ENCODE results near the gene HTR6.

DNA sequence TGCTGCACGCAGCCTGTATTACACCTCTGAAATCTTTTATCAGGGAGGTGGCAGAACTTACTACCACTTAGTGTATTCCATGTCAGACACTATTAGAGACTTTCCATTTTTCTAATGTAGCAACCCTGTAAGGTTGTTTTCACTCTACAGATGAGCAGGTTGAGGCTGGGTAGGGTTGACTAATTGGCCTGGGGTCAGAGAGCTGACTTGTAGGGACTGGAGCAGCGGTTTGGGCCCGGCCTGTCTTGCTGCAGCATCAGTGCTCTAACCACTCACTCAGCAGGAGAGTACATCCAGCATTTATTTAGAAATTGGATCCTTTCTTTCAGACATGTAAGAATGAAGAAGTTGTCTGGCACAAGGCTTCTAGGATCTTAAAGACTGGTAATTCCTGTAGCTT, 46.2 kb upstream of the HTR6 start:
- TF ChIP-seq, protein P1, sequence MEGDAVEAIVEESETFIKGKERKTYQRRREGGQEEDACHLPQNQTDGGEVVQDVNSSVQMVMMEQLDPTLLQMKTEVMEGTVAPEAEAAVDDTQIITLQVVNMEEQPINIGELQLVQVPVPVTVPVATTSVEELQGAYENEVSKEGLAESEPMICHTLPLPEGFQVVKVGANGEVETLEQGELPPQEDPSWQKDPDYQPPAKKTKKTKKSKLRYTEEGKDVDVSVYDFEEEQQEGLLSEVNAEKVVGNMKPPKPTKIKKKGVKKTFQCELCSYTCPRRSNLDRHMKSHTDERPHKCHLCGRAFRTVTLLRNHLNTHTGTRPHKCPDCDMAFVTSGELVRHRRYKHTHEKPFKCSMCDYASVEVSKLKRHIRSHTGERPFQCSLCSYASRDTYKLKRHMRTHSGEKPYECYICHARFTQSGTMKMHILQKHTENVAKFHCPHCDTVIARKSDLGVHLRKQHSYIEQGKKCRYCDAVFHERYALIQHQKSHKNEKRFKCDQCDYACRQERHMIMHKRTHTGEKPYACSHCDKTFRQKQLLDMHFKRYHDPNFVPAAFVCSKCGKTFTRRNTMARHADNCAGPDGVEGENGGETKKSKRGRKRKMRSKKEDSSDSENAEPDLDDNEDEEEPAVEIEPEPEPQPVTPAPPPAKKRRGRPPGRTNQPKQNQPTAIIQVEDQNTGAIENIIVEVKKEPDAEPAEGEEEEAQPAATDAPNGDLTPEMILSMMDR (IDR thresholded peaks at IDR 0.05; ENCODE audit: insufficient read depth, low read depth, low read length) = no peak
- TF ChIP-seq EZH2 (IDR thresholded peaks at IDR 0.05; ENCODE audit: insufficient read depth, low read length) = no peak

Measured in astrocyte (in vitro differentiated cells and primary cell).